HG03280 (cell line): ENCODE results near the gene IGSF21.

Experiments used
- ATAC-seq: cut with Tn5 transposase; IDR thresholded peaks from one replicate; pipeline ENCODE4 v1.9.1; 2021; ENCODE audit warnings: mild to moderate bottlenecking, moderate library complexity; ENCODE audit not compliant: unreplicated experiment

The IGSF21 gene

DNA sequence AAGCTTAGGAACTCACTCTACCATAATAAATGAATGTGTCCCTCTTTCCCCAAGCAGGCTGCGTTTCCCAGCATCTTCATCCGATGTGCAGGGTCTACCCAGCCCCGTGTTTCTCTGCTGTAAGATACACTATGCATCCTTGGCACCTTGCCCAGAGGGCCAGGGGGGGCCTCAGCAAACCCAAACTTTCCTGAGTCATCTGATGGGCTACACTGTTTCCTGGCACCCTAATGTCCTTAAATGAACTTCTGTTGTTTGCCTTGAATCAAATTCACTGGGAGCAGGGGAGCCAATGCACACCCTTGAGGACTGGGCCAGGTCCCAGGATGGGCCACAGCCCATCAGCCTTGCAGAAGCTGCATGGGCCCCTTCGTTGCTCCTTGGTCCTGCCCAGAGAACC is 145.5 kb downstream of the IGSF21 start:
- ATAC-seq, result no peak

- no peak for ATAC-seq
These were observed 149.0 kb downstream of the IGSF21 start for GRCh38 chr1:18256282-18257235.

- no peak for ATAC-seq
These were observed 150.2 kb downstream of the IGSF21 start for GRCh38 chr1:18257778-18258177.

DNA sequence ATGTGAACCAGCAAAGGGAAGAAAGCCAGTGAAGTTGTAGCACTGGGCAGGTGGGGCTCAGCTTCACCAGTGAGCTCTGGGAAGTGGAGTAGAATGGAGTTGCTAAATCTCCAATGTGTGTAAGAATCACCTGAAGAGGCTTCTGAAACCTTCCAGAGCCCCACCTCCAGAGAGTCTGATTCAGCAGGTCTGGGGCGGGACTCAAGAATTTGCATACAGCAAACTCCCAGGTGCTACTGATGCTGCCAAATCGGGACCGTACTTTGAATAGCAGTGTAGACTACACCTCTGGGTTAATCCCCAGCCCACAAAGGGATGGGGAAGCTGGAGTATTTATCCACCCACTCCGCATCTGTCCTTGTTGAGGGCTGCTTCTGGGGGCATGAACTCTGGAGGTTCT is 154.3 kb downstream of the IGSF21 start:
- ATAC-seq, result no peak

DNA sequence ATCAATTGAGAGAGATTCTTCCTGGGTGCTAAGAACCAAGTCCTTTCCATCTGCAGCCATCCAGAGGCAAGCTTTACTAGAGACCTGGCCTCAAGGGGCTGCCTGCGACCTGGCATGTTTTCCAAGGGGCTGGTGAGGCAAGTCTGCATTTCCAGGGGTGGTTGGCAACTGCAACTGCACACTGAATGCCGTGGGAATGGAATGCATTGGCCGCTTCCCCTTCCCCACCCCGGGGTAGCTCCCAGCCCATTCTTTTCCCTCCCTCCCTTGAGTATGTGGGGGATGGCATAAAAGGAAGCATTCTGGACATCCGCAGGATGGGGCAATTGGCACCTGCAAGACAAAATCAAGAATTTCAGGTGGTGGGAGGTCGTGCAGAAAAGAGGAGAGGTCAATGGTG is 155.1 kb downstream of the IGSF21 start:
- no peak for ATAC-seq

- ATAC-seq, result no peak
These were observed 156.0 kb downstream of the IGSF21 start for GRCh38 chr1:18263547-18264120.

DNA sequence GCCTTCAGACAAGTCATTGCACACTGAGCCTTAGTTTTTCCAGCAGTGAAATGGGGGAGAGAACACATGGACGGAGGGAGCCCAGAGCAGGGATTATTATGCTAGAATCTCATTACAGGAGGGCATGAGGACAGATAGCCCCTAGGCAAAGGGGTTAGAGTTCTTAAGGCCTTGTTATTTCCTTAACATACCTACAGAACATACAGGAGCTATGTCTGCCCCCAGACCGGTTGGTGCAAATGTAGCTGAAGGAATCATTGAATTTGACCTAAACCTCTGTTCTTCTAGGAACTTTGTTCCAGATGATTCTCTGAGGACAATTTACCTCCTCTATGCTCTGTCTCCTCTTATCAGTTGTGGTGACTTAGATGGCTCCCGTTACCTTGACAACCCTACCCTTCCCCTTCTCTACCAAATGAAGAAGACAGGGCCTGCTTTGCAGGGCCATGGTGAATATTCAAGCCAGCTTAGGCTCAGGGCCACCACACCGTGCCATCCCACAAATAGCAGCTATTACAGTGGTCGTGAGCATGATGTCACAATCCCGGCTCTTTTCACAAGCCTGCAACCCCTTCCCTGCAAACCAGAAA is 156.9 kb downstream of the IGSF21 start:
- no peak for ATAC-seq

DNA sequence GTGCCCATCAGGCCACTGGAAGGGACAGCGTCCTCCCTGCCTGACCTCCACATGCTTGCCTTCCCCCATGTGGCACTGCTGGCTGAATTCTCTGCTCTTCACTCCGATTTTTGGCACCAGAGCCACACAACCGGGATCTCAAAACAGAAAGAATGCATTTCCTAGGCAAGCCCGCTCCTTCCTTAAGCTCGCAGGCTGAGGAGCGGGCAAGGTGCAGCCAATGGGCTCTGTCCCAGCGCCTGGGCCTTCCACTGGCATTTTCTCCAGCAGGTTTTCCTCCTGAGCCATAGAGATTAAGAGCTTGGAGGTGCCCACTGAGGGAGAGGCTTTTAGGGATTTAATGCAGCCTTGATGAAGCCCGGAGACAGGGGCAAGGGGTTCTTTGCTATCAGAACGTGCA is 158.0 kb downstream of the IGSF21 start:
- ATAC-seq, result no peak

DNA sequence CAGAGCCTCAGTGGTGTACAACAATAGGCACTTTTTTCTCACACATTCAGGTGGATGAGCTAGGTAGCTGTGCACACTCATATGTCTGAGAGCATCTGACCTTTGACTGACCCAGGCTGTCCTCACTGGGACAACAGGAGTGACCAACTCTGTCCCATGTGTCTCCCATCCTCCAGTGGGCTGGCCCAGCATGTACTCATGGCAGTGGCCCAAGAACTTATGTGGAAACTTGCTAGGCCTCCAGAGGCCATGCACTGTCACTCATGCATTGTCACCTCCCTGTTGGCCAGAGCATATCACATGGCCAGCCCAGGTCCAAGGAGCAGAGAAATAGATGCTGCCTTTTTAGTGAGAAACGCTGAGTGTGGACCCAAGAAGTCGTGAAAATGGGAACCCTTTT is 158.8 kb downstream of the IGSF21 start:
- ATAC-seq, result no peak

DNA sequence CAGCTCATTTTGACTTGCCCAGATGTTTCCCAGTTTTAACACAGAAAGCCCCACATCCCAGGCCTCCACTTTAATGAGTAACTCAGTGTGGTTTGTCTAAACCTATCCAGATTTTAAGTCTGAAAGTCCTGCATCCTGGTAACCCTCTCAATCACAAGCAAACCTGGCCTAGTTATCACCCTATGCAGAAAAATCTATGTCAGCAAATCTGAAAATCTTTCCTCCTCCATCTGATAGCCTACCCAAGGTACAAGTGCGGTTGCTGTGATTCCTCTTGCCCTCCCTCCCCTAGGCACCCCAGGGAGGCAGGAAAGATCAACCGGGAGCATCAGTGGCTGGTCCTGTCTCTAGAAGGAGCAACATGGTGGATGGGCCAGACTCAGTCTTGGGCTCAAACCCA is 163.7 kb downstream of the IGSF21 start:
- ATAC-seq, result no peak

DNA sequence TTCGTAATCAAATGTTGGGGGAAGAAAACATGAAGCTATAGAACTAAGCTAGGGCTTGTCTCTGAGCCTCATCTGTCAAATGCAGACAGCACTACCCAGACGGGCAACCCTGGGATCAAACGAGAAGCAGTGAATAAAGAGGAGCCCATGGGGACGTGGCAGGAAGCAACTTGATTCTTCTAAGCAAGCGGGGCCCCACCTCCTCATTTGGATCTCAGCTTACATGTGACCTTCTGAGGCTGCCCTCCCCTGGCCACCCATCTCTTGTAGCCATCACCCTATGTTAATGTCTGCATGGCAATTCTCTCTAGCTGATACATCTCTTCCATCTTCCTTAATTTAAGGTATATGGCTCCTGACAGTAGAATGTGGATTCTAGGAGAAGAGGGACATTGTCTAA is 171.3 kb downstream of the IGSF21 start:
- no peak for ATAC-seq

GRCh38 chr1:18279351-18280074 is 171.9 kb downstream of the IGSF21 start:
- no peak for ATAC-seq

DNA sequence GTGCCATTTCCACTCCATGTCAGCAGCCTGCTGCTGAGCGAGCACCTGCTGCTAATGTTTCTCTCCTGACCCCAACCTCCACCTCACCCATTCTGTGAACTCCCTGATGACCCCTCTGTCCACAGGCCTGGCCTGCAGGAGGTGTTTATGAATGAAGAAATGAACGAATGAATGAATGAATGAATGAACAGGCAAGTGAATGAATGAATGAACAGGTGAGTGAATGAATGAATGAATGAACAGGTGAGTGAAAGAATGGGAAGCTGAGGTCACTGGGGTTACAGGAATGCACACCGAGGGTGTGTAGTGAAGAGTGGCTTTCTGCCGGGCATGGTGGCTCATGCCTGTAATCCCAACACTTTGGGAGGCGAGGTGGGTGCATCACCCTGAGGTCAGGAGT is 173.4 kb downstream of the IGSF21 start:
- ATAC-seq, result no peak

- ATAC-seq, result no peak
These were observed 175.4 kb downstream of the IGSF21 start for GRCh38 chr1:18282851-18283600.

- ATAC-seq, result no peak
These were observed 176.2 kb downstream of the IGSF21 start for GRCh38 chr1:18283601-18284385.

- ATAC-seq, result no peak
These were observed 177.4 kb downstream of the IGSF21 start for GRCh38 chr1:18284805-18285537.

GRCh38 chr1:18285538-18285924 is 177.9 kb downstream of the IGSF21 start:
- no peak for ATAC-seq

GRCh38 chr1:18288722-18289121 is 181.1 kb downstream of the IGSF21 start:
- no peak for ATAC-seq

DNA sequence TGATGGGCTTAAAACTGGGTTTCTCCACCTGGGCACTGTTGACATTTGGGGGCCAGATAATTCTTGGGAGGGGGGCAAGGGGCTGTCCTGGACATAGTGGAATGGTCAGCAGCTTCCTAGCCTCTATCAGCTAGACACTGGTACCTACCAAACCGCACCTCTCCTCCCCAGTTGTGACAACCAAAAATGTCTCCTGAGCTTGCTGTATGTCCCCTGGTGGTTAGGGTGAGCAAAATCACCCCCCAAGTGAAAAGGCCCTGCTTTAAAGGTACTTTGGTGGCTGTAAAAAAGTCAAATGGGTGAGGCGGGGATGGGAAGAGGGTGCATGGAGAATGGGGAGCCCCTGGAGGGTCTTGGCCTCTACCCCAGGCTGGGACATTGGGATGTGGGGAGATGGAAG is 182.0 kb downstream of the IGSF21 start:
- no peak for ATAC-seq
